Measurements from ENCODE around the gene RABGEF1.

DNA sequence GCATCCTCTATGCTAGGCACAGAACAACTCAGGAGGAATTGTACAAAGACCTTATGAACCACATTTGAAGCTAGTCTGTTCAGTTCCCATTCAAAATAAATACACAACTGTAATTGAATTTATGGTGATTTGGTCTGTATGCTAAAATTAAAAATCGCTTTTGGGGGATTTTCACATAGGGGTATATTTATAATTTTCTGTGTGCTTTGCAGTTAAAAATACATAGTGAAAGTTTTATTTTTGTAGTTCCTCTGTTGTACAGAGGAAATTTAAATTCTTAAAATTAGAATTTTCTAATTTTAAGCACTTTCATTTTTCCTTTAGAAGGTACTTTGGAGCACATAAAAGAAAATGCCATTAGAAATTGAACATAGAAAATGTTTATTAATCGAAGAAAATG, 6.9 kb downstream of the RABGEF1 start:
- TF ChIP-seq, protein P1, sequence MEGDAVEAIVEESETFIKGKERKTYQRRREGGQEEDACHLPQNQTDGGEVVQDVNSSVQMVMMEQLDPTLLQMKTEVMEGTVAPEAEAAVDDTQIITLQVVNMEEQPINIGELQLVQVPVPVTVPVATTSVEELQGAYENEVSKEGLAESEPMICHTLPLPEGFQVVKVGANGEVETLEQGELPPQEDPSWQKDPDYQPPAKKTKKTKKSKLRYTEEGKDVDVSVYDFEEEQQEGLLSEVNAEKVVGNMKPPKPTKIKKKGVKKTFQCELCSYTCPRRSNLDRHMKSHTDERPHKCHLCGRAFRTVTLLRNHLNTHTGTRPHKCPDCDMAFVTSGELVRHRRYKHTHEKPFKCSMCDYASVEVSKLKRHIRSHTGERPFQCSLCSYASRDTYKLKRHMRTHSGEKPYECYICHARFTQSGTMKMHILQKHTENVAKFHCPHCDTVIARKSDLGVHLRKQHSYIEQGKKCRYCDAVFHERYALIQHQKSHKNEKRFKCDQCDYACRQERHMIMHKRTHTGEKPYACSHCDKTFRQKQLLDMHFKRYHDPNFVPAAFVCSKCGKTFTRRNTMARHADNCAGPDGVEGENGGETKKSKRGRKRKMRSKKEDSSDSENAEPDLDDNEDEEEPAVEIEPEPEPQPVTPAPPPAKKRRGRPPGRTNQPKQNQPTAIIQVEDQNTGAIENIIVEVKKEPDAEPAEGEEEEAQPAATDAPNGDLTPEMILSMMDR (IDR thresholded peaks at IDR 0.05; ENCODE audit: low read depth, low read length, missing input control): no peak
- TF ChIP-seq, protein P2, sequence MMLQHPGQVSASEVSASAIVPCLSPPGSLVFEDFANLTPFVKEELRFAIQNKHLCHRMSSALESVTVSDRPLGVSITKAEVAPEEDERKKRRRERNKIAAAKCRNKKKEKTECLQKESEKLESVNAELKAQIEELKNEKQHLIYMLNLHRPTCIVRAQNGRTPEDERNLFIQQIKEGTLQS (IDR thresholded peaks at IDR 0.05): no peak
- TF ChIP-seq, protein P3, sequence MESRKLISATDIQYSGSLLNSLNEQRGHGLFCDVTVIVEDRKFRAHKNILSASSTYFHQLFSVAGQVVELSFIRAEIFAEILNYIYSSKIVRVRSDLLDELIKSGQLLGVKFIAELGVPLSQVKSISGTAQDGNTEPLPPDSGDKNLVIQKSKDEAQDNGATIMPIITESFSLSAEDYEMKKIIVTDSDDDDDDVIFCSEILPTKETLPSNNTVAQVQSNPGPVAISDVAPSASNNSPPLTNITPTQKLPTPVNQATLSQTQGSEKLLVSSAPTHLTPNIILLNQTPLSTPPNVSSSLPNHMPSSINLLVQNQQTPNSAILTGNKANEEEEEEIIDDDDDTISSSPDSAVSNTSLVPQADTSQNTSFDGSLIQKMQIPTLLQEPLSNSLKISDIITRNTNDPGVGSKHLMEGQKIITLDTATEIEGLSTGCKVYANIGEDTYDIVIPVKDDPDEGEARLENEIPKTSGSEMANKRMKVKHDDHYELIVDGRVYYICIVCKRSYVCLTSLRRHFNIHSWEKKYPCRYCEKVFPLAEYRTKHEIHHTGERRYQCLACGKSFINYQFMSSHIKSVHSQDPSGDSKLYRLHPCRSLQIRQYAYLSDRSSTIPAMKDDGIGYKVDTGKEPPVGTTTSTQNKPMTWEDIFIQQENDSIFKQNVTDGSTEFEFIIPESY (IDR thresholded peaks at IDR 0.05): no peak
- TF ChIP-seq, protein P4, sequence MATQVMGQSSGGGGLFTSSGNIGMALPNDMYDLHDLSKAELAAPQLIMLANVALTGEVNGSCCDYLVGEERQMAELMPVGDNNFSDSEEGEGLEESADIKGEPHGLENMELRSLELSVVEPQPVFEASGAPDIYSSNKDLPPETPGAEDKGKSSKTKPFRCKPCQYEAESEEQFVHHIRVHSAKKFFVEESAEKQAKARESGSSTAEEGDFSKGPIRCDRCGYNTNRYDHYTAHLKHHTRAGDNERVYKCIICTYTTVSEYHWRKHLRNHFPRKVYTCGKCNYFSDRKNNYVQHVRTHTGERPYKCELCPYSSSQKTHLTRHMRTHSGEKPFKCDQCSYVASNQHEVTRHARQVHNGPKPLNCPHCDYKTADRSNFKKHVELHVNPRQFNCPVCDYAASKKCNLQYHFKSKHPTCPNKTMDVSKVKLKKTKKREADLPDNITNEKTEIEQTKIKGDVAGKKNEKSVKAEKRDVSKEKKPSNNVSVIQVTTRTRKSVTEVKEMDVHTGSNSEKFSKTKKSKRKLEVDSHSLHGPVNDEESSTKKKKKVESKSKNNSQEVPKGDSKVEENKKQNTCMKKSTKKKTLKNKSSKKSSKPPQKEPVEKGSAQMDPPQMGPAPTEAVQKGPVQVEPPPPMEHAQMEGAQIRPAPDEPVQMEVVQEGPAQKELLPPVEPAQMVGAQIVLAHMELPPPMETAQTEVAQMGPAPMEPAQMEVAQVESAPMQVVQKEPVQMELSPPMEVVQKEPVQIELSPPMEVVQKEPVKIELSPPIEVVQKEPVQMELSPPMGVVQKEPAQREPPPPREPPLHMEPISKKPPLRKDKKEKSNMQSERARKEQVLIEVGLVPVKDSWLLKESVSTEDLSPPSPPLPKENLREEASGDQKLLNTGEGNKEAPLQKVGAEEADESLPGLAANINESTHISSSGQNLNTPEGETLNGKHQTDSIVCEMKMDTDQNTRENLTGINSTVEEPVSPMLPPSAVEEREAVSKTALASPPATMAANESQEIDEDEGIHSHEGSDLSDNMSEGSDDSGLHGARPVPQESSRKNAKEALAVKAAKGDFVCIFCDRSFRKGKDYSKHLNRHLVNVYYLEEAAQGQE (IDR thresholded peaks at IDR 0.05): no peak
- TF ChIP-seq RAD21 (IDR thresholded peaks at IDR 0.05) (no peak), JUND (IDR thresholded peaks at IDR 0.05) (no peak), TAF1 (conservative IDR thresholded peaks at IDR 0.05) (no peak), HNF4A (conservative IDR thresholded peaks at IDR 0.05) (no peak), YY1 (IDR thresholded peaks at IDR 0.05) (no peak), EGR1 (IDR thresholded peaks at IDR 0.05; ENCODE audit: low read depth in 2 of 2) (no peak), GABPA (IDR thresholded peaks at IDR 0.05 in 1 of 2, conservative IDR thresholded peaks at IDR 0.05 in 1 of 2) (no peak), NR2F2 (IDR thresholded peaks at IDR 0.05) (no peak)
- TF ChIP-seq, protein P5, sequence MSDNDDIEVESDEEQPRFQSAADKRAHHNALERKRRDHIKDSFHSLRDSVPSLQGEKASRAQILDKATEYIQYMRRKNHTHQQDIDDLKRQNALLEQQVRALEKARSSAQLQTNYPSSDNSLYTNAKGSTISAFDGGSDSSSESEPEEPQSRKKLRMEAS (IDR thresholded peaks at IDR 0.05): no peak
